ENCODE data around the gene BMPR1B. TPM values are rescaled to one million over a fixed set of nuclear protein-coding genes. Genes with fewer than 3 reads are reported as not detected.

BMPR1B gene
- total and polyA plus RNA-seq, 2 donors (not counting 1 experiment from before 2014, with no cell fraction given): not detected

- intact Hi-C loops (cut with micrococcal nuclease): no loop called here
- no peak overlapping the region for H3K4me3 Mint-ChIP-seq
- DNase-seq: no peak
- Histone ChIP-seq H2AFZ (ENCODE audit: insufficient read depth, low read depth, low read length, poor library complexity, severe bottlenecking) (no peak overlapping the region), H3K79me2 (ENCODE audit: control insufficient read depth, insufficient read depth, low read length) (no peaks in the 10 kb centered on the region), H3K36me3 (replicated peaks in 1 of 2; ENCODE audit: control extremely low read depth in 1 of 2, control insufficient read depth in 1 of 2, extremely low read depth in 1 of 2, insufficient read depth in 2 of 2, low read length in 1 of 2) (no peaks in the 10 kb centered on the region), H3K4me3 (ENCODE audit: control extremely low read depth in 1 of 5, extremely low read depth in 1 of 5, insufficient read depth in 1 of 5, low read depth in 2 of 5, low read length in 4 of 5) (no peak overlapping the region), H3K27me3 (replicated peaks in 1 of 4; ENCODE audit: control extremely low read depth in 1 of 4, control insufficient read depth in 3 of 4, insufficient read depth in 4 of 4, low read length in 3 of 4) (no peaks in the 10 kb centered on the region), H3K4me1 (ENCODE audit: control insufficient read depth in 2 of 2, insufficient read depth in 2 of 2, low read length in 2 of 2) (no peaks in the 10 kb centered on the region), H3K9ac (ENCODE audit: low read length) (no peak overlapping the region), H3K4me2 (replicated peaks; ENCODE audit: low read depth, low read length, poor library complexity, severe bottlenecking) (no peak overlapping the region), H3K27ac (ENCODE audit: low read length in 2 of 2) (no peak overlapping the region), H4K20me1 (ENCODE audit: control insufficient read depth, insufficient read depth, low read length, poor library complexity, severe bottlenecking) (no peaks in the 10 kb centered on the region), H3K9me3 (ENCODE audit: control extremely low read depth in 1 of 3, control insufficient read depth in 2 of 3, insufficient read depth in 1 of 3, low read length in 2 of 3) (peaks cover 0 to 4% (median 0%) of the 10 kb centered on the region in 3 donors)
- no peak overlapping the region for H3K27ac Mint-ChIP-seq
- TF ChIP-seq EZH2 (IDR thresholded peaks at IDR 0.05; ENCODE audit: borderline replicate concordance, insufficient read depth, low read depth, low read length, poor library complexity, severe bottlenecking): no peak
- no peak for TF ChIP-seq CTCF (IDR thresholded peaks at IDR 0.05)
- no peaks in the 10 kb centered on the region for H3K4me1 Mint-ChIP-seq
- ATAC-seq (ENCODE audit: low read depth): no peak
- ChIA-PET POLR2A (no interaction called here), CTCF (no interaction called here)
- WGBS (ENCODE audit: insufficient coverage): no CpG with 5 or more reads among the region's 2 CpGs
- H3K9me3 Mint-ChIP-seq (ENCODE audit: insufficient read depth): no peaks in the 10 kb centered on the region
- H3K27me3 Mint-ChIP-seq: peaks cover 2% of the 10 kb centered on the region
Measured at GRCh38 chr4:95178938-95179337, 421.2 kb downstream of the BMPR1B start.

- Histone ChIP-seq H3K27me3 (replicated peaks in 1 of 4; ENCODE audit: control extremely low read depth in 1 of 4, control insufficient read depth in 3 of 4, insufficient read depth in 4 of 4, low read length in 3 of 4) (no peaks in the 10 kb centered on the region), H3K79me2 (ENCODE audit: control insufficient read depth, insufficient read depth, low read length) (no peaks in the 10 kb centered on the region), H3K4me3 (ENCODE audit: control extremely low read depth in 1 of 5, extremely low read depth in 1 of 5, insufficient read depth in 1 of 5, low read depth in 2 of 5, low read length in 4 of 5) (no peak overlapping the region), H3K27ac (ENCODE audit: low read length in 2 of 2) (no peak overlapping the region), H2AFZ (ENCODE audit: insufficient read depth, low read depth, low read length, poor library complexity, severe bottlenecking) (no peak overlapping the region), H3K4me2 (replicated peaks; ENCODE audit: low read depth, low read length, poor library complexity, severe bottlenecking) (no peak overlapping the region), H3K4me1 (ENCODE audit: control insufficient read depth in 2 of 2, insufficient read depth in 2 of 2, low read length in 2 of 2) (no peaks in the 10 kb centered on the region), H3K9me3 (ENCODE audit: control extremely low read depth in 1 of 3, control insufficient read depth in 2 of 3, insufficient read depth in 1 of 3, low read length in 2 of 3) (peaks cover 0 to 4% (median 0%) of the 10 kb centered on the region in 3 donors), H4K20me1 (ENCODE audit: control insufficient read depth, insufficient read depth, low read length, poor library complexity, severe bottlenecking) (no peaks in the 10 kb centered on the region), H3K36me3 (replicated peaks in 1 of 2; ENCODE audit: control extremely low read depth in 1 of 2, control insufficient read depth in 1 of 2, extremely low read depth in 1 of 2, insufficient read depth in 2 of 2, low read length in 1 of 2) (no peaks in the 10 kb centered on the region), H3K9ac (ENCODE audit: low read length) (no peak overlapping the region)
- 94% methylated on average over 10 of the region's 10 CpGs for WGBS (ENCODE audit: insufficient coverage)
- ATAC-seq (ENCODE audit: low read depth) (no peak), DNase-seq (no peak)
- Mint-ChIP-seq H3K9me3 (ENCODE audit: insufficient read depth) (no peaks in the 10 kb centered on the region), H3K4me1 (no peaks in the 10 kb centered on the region), H3K27ac (no peak overlapping the region), H3K4me3 (no peak overlapping the region), H3K27me3 (peaks cover 2% of the 10 kb centered on the region)
- TF ChIP-seq CTCF (IDR thresholded peaks at IDR 0.05) (no peak), EZH2 (IDR thresholded peaks at IDR 0.05; ENCODE audit: borderline replicate concordance, insufficient read depth, low read depth, low read length, poor library complexity, severe bottlenecking) (no peak)
- intact Hi-C loops (cut with micrococcal nuclease): no loop called here
- ChIA-PET CTCF (no interaction called here), POLR2A (no interaction called here)
Measured at GRCh38 chr4:95180531-95181242, 422.9 kb downstream of the BMPR1B start.
